ENCODE measurements around the gene NOS1AP. TPM values are rescaled to one million over a fixed set of nuclear protein-coding genes. Genes with fewer than 3 reads are reported as not detected.
A peak's percentile ranks its signal among the peaks of the same experiment; 100 is the strongest.
"Not testable (repeated sequence)": the region's sequence is repeated elsewhere in the genome, so short reads cannot be mapped to it uniquely, and the experiment has no call there.

NOS1AP gene
- total RNA-seq, 1 experiment from 2014 or later, result 14.7 TPM

- TF ChIP-seq EMX1 (CRISPR knock-in tag; IDR thresholded peaks at IDR 0.05) (no peak), ZNF416 (CRISPR knock-in tag; IDR thresholded peaks at IDR 0.05) (no peak), CBFB (CRISPR knock-in tag; IDR thresholded peaks at IDR 0.05; ENCODE audit: low read depth) (no peak), MLX (CRISPR knock-in tag; IDR thresholded peaks at IDR 0.05) (no peak), FOXP1 (CRISPR knock-in tag; IDR thresholded peaks at IDR 0.05; ENCODE audit: borderline replicate concordance) (no peak), NFATC4 (CRISPR knock-in tag; IDR thresholded peaks at IDR 0.05) (no peak), ZBTB21 (CRISPR knock-in tag; IDR thresholded peaks at IDR 0.05; ENCODE audit: borderline replicate concordance) (no peak), FOXK1 (CRISPR knock-in tag; IDR thresholded peaks at IDR 0.05) (no peak), ZBTB43 (CRISPR knock-in tag; IDR thresholded peaks at IDR 0.05) (no peak), JAZF1 (CRISPR knock-in tag; IDR thresholded peaks at IDR 0.05) (no peak), PRRX2 (CRISPR knock-in tag; IDR thresholded peaks at IDR 0.05) (no peak), TCF7 (CRISPR knock-in tag; IDR thresholded peaks at IDR 0.05; ENCODE audit: low read depth) (no peak), SP1 (CRISPR knock-in tag; conservative IDR thresholded peaks at IDR 0.05) (no peak), RORB (CRISPR knock-in tag; IDR thresholded peaks at IDR 0.05) (no peak), TEAD4 (CRISPR knock-in tag; IDR thresholded peaks at IDR 0.05) (no peak)
- TF ChIP-seq, protein P1, sequence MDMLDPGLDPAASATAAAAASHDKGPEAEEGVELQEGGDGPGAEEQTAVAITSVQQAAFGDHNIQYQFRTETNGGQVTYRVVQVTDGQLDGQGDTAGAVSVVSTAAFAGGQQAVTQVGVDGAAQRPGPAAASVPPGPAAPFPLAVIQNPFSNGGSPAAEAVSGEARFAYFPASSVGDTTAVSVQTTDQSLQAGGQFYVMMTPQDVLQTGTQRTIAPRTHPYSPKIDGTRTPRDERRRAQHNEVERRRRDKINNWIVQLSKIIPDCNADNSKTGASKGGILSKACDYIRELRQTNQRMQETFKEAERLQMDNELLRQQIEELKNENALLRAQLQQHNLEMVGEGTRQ (CRISPR knock-in tag; IDR thresholded peaks at IDR 0.05), result no peak
- H3K27ac Mint-ChIP-seq, result no peak overlapping the region
- ChIA-PET CTCF (interaction anchor here (1.4 kb wide), 1 partner anchor 60 kb away, joined by 4 read pairs; no protein-coding TSS in a partner anchor), POLR2A (no interaction called here)
- peaks cover 12% of the 10 kb centered on the region for H3K9me3 Mint-ChIP-seq
- H3K4me1 Mint-ChIP-seq, result peaks cover 4% of the 10 kb centered on the region
- DNase-seq (ENCODE audit: low spot score), result no peak
- ATAC-seq, result no peak
- H3K36me3 Mint-ChIP-seq, result peaks cover 7% of the 10 kb centered on the region
- no peak overlapping the region for H3K4me3 Mint-ChIP-seq
- H3K27me3 Mint-ChIP-seq (ENCODE audit: low read depth), result no peaks in the 10 kb centered on the region
Observed at GRCh38 chr1:162417650-162418049, 348.2 kb downstream of the NOS1AP start.

DNA sequence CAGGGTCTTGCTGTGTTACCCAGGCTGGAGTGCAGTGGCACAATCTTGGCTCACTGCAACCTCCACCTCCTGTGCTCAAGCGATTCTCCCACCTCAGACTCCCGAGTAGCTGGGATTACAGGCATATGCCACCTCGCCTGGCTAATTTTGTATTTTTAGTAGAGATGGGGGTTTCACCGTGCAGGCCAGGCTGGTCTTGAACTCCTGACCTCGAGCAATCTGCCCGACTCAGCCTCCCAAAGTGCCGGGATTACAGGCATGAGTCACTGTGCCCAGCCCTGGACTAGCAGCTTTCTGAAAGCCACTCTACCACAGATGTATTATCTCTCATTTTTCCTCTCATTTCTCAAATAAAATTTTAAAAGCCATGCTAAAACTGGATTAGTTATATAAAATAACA, 349.1 kb downstream of the NOS1AP start:
- ATAC-seq, result not testable (repeated sequence)

GRCh38 chr1:162419450-162419931, 350.0 kb downstream of the NOS1AP start:
- H3K4me3 Mint-ChIP-seq, POLR2A ChIA-PET: not testable (repeated sequence)

More for the DNA sequence above, 349.1 kb downstream of the NOS1AP start:
- POLR2A ChIA-PET; H3K36me3 Mint-ChIP-seq; H3K4me1 Mint-ChIP-seq; DNase-seq (ENCODE audit: low spot score); H3K27ac Mint-ChIP-seq; H3K4me3 Mint-ChIP-seq; H3K27me3 Mint-ChIP-seq (ENCODE audit: low read depth): not testable (repeated sequence)
- CTCF ChIA-PET, result interaction anchor here (1.1 to 1.4 kb wide), 2 partner anchors 61 to 362 kb away, joined by 4 read pairs; no protein-coding TSS in a partner anchor
- peaks cover 12% of the 10 kb centered on the region for H3K9me3 Mint-ChIP-seq

More at GRCh38 chr1:162419450-162419931, 350.0 kb downstream of the NOS1AP start:
- peaks cover 14% of the 10 kb centered on the region for H3K9me3 Mint-ChIP-seq
- ATAC-seq; H3K27me3 Mint-ChIP-seq (ENCODE audit: low read depth); H3K4me1 Mint-ChIP-seq; H3K27ac Mint-ChIP-seq; H3K36me3 Mint-ChIP-seq; DNase-seq (ENCODE audit: low spot score): not testable (repeated sequence)
- CTCF ChIA-PET, result interaction anchor here (1.1 to 1.4 kb wide), 2 partner anchors 62 to 363 kb away, joined by 3 to 4 read pairs; no protein-coding TSS in a partner anchor

Small RNA genes lying within 50 kb of the gene (microRNA-seq; reads per million reads assigned to microRNA genes)
- 4.5 reads per million, percentile 11 among the genes with 10 or more reads in this experiment for gene MIR4654 (ENCODE audit: borderline number of aligned reads)
- gene MIR556 (ENCODE audit: borderline number of aligned reads), result 3.8 reads per million, percentile 6 among the genes with 10 or more reads in this experiment

Other genes with a start within 250 kb of the NOS1AP start
- 4.9 to 6.5 TPM (median 6.2 TPM) in 3 replicates for gene OLFML2B, start 45.8 kb upstream of the NOS1AP start, total RNA-seq (2021)

All from WTC11 (cell line).